Muscle of leg (tissue), 11 donors: ENCODE measurements around the gene ISCA1. TPM values are rescaled to one million over a fixed set of nuclear protein-coding genes. Genes with fewer than 3 reads are reported as not detected.

ENCODE experiments used
- DNase-seq: peaks from one replicate; pipeline ENCODE4 v3.0.0; 2013
- H3K27ac ChIP-seq: one replicate; pipeline ENCODE4 v1.5.1; 2013; ENCODE audit warnings: mild to moderate bottlenecking, low read length, control low read depth
- H3K27me3 ChIP-seq: one replicate; pipeline ENCODE4 v1.6.1; 2013; ENCODE audit warnings: low read length; ENCODE audit not compliant: control insufficient read depth, insufficient read depth
- H3K36me3 ChIP-seq: one replicate; pipeline ENCODE4 v1.6.1; 2013; ENCODE audit warnings: low read length; ENCODE audit not compliant: control insufficient read depth, insufficient read depth
- H3K4me1 ChIP-seq: one replicate; pipeline ENCODE4 v1.6.1; 2013; ENCODE audit warnings: low read length; ENCODE audit not compliant: control insufficient read depth, insufficient read depth
- H3K4me3 ChIP-seq: one replicate; pipeline ENCODE4 v1.5.1; 2013; ENCODE audit warnings: low read length, control low read depth
- H3K9me3 ChIP-seq: replicated peaks from 2 replicates; pipeline ENCODE4 v1.6.1; 2013; ENCODE audit warnings: low read depth, low read length; ENCODE audit not compliant: control insufficient read depth
- whole genome bisulfite sequencing: methylation state at CpG from one replicate; pipeline ENCODE4 v1.1.5; 2013; ENCODE audit warnings: missing lambda C conversion rate; ENCODE audit not compliant: insufficient coverage; 5-methylcytosine and 5-hydroxymethylcytosine counted together
- polyA plus RNA-seq, 8 donors: library from polyadenylated mRNA; unstranded; fragments of 120-200 nt; gene quantifications; one replicate each; pipeline versions ENCODE4 v1.2.1 to v1.2.3, GENCODE V29; 2013; ENCODE audit warnings: inconsistent platforms in 1 of 8, low replicate concordance in 1 of 8; ENCODE audit not compliant: insufficient read length in 8 of 8, insufficient read depth in 1 of 8
- total RNA-seq: library from RNA; stranded (reverse); fragments of 120-200 nt; gene quantifications from one replicate; pipeline ENCODE4 v1.2.4, GENCODE V29; 2013

The ISCA1 gene
- total and polyA plus RNA-seq, 9 donors = 23.1 to 31.6 (median 27.5) TPM

DNA sequence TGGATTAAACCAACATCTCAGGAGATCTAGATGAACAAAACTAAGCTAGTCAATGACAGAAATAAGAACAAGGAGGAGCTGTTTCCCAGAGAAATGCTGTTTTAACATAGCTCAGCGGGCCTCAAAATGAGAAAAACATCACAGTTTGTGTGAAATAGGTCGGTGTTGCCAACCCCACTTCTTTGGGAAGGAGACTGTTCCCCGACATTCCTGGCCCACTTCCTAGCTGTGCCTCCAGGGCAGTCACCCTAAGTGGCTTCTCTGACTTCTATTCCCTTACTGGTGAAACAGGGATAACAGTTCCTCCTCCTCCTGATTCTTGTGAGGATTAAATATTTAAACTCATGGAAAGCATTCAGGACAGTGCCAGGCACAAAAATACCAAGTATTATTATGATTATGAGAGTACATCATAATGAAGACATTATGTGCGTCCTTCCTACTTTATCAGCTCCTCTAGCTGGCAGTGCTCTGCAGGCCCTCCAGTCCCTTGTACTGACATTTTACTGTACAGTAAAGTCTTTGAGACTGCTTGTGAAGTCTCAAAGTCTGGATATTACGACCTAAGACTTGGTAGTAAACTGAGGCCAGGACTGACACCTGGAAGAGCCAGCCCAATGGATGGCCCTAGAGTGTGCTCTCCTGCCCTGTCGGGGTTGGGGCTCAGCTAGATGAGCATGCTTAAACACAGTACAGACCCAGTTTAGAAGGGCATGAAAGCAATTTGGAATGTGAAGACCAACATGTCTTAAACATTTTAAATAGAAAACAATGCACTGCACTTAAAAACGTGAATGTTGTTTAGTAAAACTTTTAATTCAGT is 7.3 kb downstream of the ISCA1 start:
- H3K4me3 ChIP-seq = no peak overlapping the region
- H3K27me3 ChIP-seq = no peaks in the 10 kb centered on the region
- H3K36me3 ChIP-seq = peaks cover 18% of the 10 kb centered on the region
- H3K4me1 ChIP-seq = no peaks in the 10 kb centered on the region
- H3K9me3 ChIP-seq = no peaks in the 10 kb centered on the region
- WGBS = 90% methylated on average over 1 of the region's 7 CpGs
- no peak overlapping the region for H3K27ac ChIP-seq
- DNase-seq = peak; percentile 18

DNA sequence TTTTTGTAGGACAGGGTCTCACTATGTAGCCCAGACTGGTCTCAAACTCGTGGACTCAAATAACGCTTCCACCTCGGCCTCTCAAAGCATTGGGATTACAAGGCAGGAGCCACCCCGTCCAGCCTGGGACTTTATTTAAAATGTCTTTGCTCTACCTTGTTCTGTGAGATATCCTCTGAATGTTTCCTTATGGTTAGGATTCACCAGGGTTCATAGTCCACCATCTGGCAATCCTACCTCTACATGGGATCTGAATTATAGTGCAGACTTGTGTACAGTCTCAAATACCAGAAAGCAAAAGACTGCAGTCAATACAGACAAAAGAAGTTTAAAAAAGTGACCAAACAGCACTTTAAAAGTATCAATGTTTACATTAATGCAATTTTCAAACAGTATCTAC is 10.1 kb downstream of the ISCA1 start:
- Histone ChIP-seq H3K9me3 (no peaks in the 10 kb centered on the region), H3K27ac (no peak overlapping the region), H3K4me1 (no peaks in the 10 kb centered on the region), H3K36me3 (peaks cover 14% of the 10 kb centered on the region), H3K27me3 (no peaks in the 10 kb centered on the region), H3K4me3 (no peak overlapping the region)
- DNase-seq = no peak
- whole genome bisulfite sequencing = no CpG with 5 or more reads among the region's 4 CpGs

DNA sequence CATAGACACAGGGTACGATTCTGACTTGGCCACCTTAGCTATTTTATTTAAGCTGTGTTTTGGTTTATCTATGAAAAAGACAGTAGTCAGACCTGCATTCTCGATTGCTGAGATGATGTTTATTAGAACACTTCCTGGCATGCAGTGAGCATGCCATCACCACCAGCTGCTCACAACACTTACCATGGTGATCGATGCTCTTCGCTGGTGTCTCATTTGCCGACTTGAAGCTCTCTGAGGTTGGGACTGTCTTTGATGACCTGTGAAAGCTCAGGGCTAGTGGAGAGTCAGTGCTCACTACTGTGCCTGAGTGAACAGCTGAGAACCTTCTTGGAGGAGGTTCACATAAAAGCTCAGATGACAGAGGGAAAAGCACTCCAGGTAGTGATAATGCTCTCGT is 18.5 kb downstream of the ISCA1 start:
- no peaks in the 10 kb centered on the region for H3K9me3 ChIP-seq
- peaks cover 18% of the 10 kb centered on the region for H3K36me3 ChIP-seq
- H3K4me1 ChIP-seq = peaks cover 7% of the 10 kb centered on the region
- H3K27me3 ChIP-seq = no peaks in the 10 kb centered on the region
- WGBS = 77% methylated on average over 2 of the region's 6 CpGs
- H3K4me3 ChIP-seq = no peak overlapping the region
- no peak for DNase-seq
- no peak overlapping the region for H3K27ac ChIP-seq

GRCh38 chr9:86262492-86262891 is 19.8 kb downstream of the ISCA1 start:
- Histone ChIP-seq H3K27ac (no peak overlapping the region), H3K4me1 (peaks cover 9% of the 10 kb centered on the region), H3K4me3 (no peak overlapping the region), H3K27me3 (no peaks in the 10 kb centered on the region), H3K9me3 (no peaks in the 10 kb centered on the region), H3K36me3 (peaks cover 18% of the 10 kb centered on the region)
- no peak for DNase-seq
- WGBS = 82% methylated on average over 3 of the region's 4 CpGs

- Histone ChIP-seq H3K27ac (no peak within 1 kb of the TSS), H3K4me1 (peaks cover 10% of the 10 kb centered on the region), H3K27me3 (no peaks in the 10 kb centered on the region), H3K9me3 (no peaks in the 10 kb centered on the region), H3K36me3 (peaks cover 16% of the 10 kb centered on the region), H3K4me3 (no peak within 1 kb of the TSS)
- no peak for DNase-seq
- 63% methylated on average over 3 of the region's 8 CpGs for WGBS
Observed at GRCh38 chr9:86259557-86259956, 22.8 kb downstream of the ISCA1 start, which contains the start of gene C9orf153. TSS of gene C9orf153 (minus strand) at chr9:86259657. CDS start at chr9:86229603, 30,054 bp downstream.

- H3K36me3 ChIP-seq = no peaks in the 10 kb centered on the region
- H3K27ac ChIP-seq = no peak overlapping the region
- peaks cover 4% of the 10 kb centered on the region for H3K4me1 ChIP-seq
- no CpG with 5 or more reads among the region's 2 CpGs for WGBS
- DNase-seq = peak; percentile 22
- no peak overlapping the region for H3K4me3 ChIP-seq
- peaks cover 3% of the 10 kb centered on the region for H3K9me3 ChIP-seq
- no peaks in the 10 kb centered on the region for H3K27me3 ChIP-seq
Observed at GRCh38 chr9:86257391-86257790, 24.9 kb downstream of the ISCA1 start.

GRCh38 chr9:86256653-86257052 is 25.7 kb downstream of the ISCA1 start:
- 80% methylated on average over 1 of the region's 3 CpGs for WGBS
- DNase-seq = no peak
- H3K27me3 ChIP-seq = no peaks in the 10 kb centered on the region

GRCh38 chr9:86253577-86253976 is 28.8 kb downstream of the ISCA1 start:
- Histone ChIP-seq H3K9me3 (peaks cover 3% of the 10 kb centered on the region), H3K27ac (no peak overlapping the region), H3K4me1 (peaks cover 4% of the 10 kb centered on the region), H3K4me3 (no peak overlapping the region), H3K36me3 (no peaks in the 10 kb centered on the region), H3K27me3 (no peaks in the 10 kb centered on the region)
- no peak for DNase-seq
- 100% methylated on average over 1 of the region's 3 CpGs for WGBS

More at GRCh38 chr9:86256653-86257052, 25.7 kb downstream of the ISCA1 start:
- Histone ChIP-seq H3K4me3 (no peak overlapping the region), H3K9me3 (peaks cover 3% of the 10 kb centered on the region), H3K36me3 (no peaks in the 10 kb centered on the region), H3K27ac (no peak overlapping the region), H3K4me1 (peaks cover 4% of the 10 kb centered on the region)

DNA sequence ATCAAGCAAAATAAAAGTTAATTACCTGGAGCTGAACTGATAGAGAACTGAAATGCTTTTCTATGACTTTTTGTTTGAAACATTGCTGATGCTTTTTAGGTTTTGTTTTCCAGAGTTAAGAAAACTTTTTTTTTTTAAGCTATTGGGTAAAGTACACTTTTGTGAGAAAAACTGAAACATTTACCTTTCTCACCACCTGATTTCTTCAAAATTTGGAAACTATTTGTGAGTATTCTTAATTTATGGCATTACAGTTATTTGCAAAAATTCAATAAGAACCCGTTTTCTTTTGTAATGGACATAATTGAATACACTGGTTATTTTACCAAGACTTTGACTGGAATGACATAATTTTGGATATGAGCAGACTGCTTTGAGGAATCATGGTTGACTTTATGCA is 29.5 kb downstream of the ISCA1 start:
- peaks cover 4% of the 10 kb centered on the region for H3K4me1 ChIP-seq
- no peak overlapping the region for H3K27ac ChIP-seq
- H3K27me3 ChIP-seq = no peaks in the 10 kb centered on the region
- H3K4me3 ChIP-seq = no peak overlapping the region
- DNase-seq = no peak
- peaks cover 3% of the 10 kb centered on the region for H3K9me3 ChIP-seq
- WGBS = no CpG with 5 or more reads among the region's 1 CpG
- no peaks in the 10 kb centered on the region for H3K36me3 ChIP-seq

DNA sequence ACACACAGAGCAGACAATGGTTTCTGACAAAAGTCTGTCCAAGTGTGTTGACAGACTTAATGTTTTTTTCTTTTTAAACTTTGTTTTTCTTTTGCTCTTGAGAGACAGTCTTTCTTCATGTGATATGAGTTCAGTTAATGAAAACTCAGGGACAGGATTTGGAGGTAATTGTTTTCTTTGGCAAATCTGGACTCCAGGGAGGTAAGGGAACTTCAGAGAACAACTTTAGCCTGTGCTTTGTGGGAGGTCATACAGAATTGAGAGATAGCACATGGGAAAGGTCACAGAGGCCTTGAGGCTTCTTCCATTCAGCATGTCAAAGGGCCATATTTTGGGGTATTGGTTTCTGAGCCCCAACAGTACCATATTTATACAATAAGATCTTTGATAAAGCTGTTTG is 32.2 kb downstream of the ISCA1 start:
- Histone ChIP-seq H3K4me1 (no peaks in the 10 kb centered on the region), H3K36me3 (no peaks in the 10 kb centered on the region), H3K27me3 (no peaks in the 10 kb centered on the region), H3K4me3 (no peak overlapping the region), H3K9me3 (peaks cover 3% of the 10 kb centered on the region), H3K27ac (no peak overlapping the region)
- DNase-seq = no peak
